ENCODE measurements around the gene AHR.
"Not testable (repeated sequence)": the region's sequence is repeated elsewhere in the genome, so short reads cannot be mapped to it uniquely, and the experiment has no call there.

The AHR gene

GRCh38 chr7:17342756-17343155 is 44.3 kb downstream of the AHR start:
- DNase-seq = no peak

GRCh38 chr7:17347401-17347800 is 48.9 kb downstream of the AHR start:
- no peak for DNase-seq

- DNase-seq = not testable (repeated sequence)
Observed at GRCh38 chr7:17348932-17349331, 50.5 kb downstream of the AHR start.

GRCh38 chr7:17350321-17350720 is 51.9 kb downstream of the AHR start:
- DNase-seq = not testable (repeated sequence)

- DNase-seq = not testable (repeated sequence)
Observed at GRCh38 chr7:17353650-17354419, 55.4 kb downstream of the AHR start.

- no peak for DNase-seq
Observed at GRCh38 chr7:17354473-17354872, 56.0 kb downstream of the AHR start.

GRCh38 chr7:17355050-17355449 is 56.6 kb downstream of the AHR start:
- DNase-seq = no peak

- DNase-seq = no peak
Observed at GRCh38 chr7:17357952-17358351, 59.5 kb downstream of the AHR start.

- DNase-seq = no peak
Observed at GRCh38 chr7:17359610-17360009, 61.2 kb downstream of the AHR start.

- no peak for DNase-seq
Observed at GRCh38 chr7:17362439-17363105, 64.1 kb downstream of the AHR start.

- DNase-seq = no peak
Observed at GRCh38 chr7:17364671-17365070, 66.2 kb downstream of the AHR start.

- no peak for DNase-seq
Observed at GRCh38 chr7:17365775-17366174, 67.3 kb downstream of the AHR start.

- DNase-seq = no peak
Observed at GRCh38 chr7:17367502-17367901, 69.0 kb downstream of the AHR start.

- DNase-seq = no peak
Observed at GRCh38 chr7:17368856-17369524, 70.5 kb downstream of the AHR start.

- no peak for DNase-seq
Observed at GRCh38 chr7:17369691-17370426, 71.4 kb downstream of the AHR start.

- peak in 2 of 3 experiments; percentile 28 to 52 for DNase-seq
Observed at GRCh38 chr7:17370901-17371585, 72.6 kb downstream of the AHR start.

GRCh38 chr7:17371671-17372524 is 73.4 kb downstream of the AHR start:
- DNase-seq = no peak

- no peak for DNase-seq
Observed at GRCh38 chr7:17374157-17374556, 75.7 kb downstream of the AHR start.

- DNase-seq = no peak
Observed at GRCh38 chr7:17374654-17375053, 76.2 kb downstream of the AHR start.

- no peak for DNase-seq
Observed at GRCh38 chr7:17376595-17376994, 78.1 kb downstream of the AHR start.

Measured in NCI-H1417 (cell line).